Stimulated activated CD8-positive, alpha-beta memory T cell treated with anti-CD3 and anti-CD28 coated beads, Interleukin-15, amount 100 ng/mL, for 24 hours (primary cell): ENCODE results near the gene STRADA.

Source experiments
- DNase-seq: peaks from one replicate; pipeline ENCODE4 v3.0.0-alpha.2; 2020; ENCODE audit warnings: low read depth

Gene STRADA

GRCh38 chr17:63682981-63683380 is 58.6 kb downstream of the STRADA start:
- no peak for DNase-seq

GRCh38 chr17:63682441-63682840 is 59.2 kb downstream of the STRADA start:
- DNase-seq, result no peak

GRCh38 chr17:63681530-63681929 is 60.1 kb downstream of the STRADA start:
- DNase-seq, result no peak

GRCh38 chr17:63680700-63681099 is 60.9 kb downstream of the STRADA start:
- no peak for DNase-seq

GRCh38 chr17:63679214-63679613 is 62.4 kb downstream of the STRADA start:
- no peak for DNase-seq

- DNase-seq, result no peak
Measured at GRCh38 chr17:63676584-63676983, 65.0 kb downstream of the STRADA start.

GRCh38 chr17:63675607-63676546 is 65.7 kb downstream of the STRADA start:
- no peak for DNase-seq

- DNase-seq, result no peak
Measured at GRCh38 chr17:63675231-63675606, 66.4 kb downstream of the STRADA start.

GRCh38 chr17:63672856-63673255 is 68.7 kb downstream of the STRADA start:
- no peak for DNase-seq

GRCh38 chr17:63665527-63666214 is 75.9 kb downstream of the STRADA start:
- DNase-seq, result no peak

- no peak for DNase-seq
Measured at GRCh38 chr17:63659850-63660249, 81.7 kb downstream of the STRADA start.

- no peak for DNase-seq
Measured at GRCh38 chr17:63658366-63658765, 83.2 kb downstream of the STRADA start.

- no peak for DNase-seq
Measured at GRCh38 chr17:63657786-63658185, 83.8 kb downstream of the STRADA start.

GRCh38 chr17:63653050-63653449 is 88.5 kb downstream of the STRADA start:
- no peak for DNase-seq
